Measurements from ENCODE around the gene RNU1-1.
"Not testable (repeated sequence)": the region's sequence is repeated elsewhere in the genome, so short reads cannot be mapped to it uniquely, and the experiment has no call there.

Gene RNU1-1

DNA sequence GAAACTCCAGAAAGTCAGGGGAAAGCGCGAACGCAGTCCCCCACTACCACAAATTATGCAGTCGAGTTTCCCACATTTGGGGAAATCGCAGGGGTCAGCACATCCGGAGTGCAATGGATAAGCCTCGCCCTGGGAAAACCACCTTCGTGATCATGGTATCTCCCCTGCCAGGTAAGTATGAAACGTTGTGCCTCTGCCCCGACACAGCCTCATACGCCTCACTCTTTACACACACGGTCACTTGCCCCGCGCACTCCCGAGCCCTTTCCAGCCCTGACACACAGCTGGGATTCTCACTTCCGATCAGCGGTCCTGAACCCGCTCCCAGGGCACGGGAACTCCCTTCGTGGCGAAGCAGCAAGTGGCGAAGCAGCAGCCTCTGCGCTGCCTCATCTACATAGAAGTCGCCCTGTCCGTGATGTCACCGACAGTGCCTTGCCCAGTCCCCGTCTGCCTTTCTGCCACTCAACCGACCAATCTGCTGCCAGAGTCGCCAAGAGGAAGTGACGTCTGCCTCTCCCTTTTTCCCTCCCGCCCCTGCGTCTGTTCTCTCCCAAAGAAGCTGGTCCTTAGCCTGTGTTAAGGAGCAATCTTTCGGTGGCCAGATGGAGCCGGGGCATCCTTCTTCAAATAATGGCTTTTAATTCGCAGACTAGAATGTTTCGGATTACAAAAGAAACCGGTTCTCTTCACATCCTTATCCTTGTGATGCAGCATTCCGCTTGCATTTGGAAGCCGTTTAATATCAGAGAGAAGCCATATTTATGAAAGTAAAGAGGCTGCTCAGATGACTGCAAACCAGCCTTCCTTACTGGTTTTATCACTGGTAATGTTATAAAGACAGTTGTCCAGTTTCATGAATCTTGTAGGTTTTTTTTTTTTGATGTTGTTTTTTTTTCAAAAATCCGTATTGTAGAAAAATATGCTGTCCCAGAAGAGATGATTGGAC, at the start of gene RNU1-1:
RNU1-1 (minus strand) TSS at position 179 of the 949 bp plus-strand sequence.
- DNase-seq (ENCODE audit: low spot score), result peak; percentile 76

DNA sequence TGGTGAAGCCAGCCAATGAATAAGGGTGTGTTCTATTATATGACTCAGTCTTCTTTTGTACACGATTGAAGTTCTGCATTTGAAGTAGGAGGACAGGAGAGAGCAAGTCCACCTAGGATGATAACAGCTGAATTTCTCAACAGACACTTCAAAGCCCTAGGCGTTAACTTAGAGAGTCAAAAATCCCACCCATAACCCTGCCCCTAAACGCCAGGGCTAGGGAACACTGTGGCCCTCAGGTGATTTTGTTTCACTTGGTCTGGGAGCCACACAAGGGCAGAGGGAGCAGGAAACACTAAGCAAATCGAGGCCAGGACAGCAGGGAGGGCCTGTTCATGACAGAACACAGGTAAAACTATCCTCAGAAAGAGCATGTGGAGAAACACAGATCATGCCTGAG, 47.0 kb upstream of the RNU1-1 start:
- not testable (repeated sequence) for DNase-seq (ENCODE audit: low spot score)

DNA sequence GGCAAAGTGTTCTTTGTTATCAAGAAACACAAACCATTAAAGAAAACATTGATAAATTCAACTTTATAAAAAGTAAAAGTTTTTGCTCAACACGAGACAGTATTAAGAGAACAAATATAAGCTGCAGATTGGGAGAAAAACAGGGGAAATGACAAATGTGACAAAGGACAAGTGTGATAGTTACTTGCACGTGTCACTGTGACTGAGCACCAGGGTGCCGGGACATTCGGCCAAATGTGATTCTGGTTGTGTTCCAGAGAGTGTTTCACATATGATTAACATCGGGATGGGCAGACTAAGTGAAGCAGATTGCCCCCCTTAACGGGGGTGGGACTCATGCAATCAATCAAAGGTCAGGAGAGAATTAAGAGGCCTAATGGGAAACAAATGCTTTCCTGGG, 46.4 kb upstream of the RNU1-1 start:
- not testable (repeated sequence) for DNase-seq (ENCODE audit: low spot score)

DNA sequence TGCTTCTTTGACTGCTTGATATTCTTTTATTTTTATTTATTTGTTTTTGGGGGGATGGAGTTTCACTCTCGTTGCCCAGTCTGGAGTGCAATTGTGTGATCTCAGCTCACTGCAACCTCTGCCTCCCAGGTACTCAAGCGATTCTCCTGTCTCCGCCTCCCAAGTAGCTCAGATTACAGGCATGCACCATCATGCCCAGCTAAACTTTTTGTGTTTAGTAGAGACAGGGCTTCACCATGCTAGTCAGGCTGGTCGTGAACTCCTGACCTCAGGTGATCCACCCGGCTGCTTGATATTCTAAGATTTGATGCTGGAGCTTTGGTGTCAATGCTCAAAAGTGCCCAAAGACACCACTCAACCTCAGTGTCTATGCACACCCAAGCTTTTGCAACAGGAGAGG, 45.6 kb upstream of the RNU1-1 start:
- DNase-seq (ENCODE audit: low spot score), result not testable (repeated sequence)

DNA sequence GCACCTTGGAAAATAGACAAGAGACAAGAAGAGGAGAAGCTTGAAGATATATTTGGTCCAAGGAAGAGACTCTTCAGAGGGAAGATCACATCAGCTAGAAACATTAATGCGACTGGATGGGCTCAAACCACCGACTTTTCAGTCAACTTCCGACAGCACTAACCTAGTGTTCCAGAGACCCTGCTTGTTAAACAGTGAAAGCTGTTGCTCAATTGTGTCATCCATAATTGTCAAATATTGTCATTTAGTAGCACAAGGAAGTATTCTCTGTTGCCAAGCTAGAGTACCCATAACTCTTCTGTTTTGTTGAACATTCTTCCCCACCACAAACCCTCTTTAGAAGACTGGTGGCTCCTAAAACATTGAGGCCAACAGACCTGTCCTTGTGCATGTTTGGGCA, 42.9 kb upstream of the RNU1-1 start:
- not testable (repeated sequence) for DNase-seq (ENCODE audit: low spot score)

DNA sequence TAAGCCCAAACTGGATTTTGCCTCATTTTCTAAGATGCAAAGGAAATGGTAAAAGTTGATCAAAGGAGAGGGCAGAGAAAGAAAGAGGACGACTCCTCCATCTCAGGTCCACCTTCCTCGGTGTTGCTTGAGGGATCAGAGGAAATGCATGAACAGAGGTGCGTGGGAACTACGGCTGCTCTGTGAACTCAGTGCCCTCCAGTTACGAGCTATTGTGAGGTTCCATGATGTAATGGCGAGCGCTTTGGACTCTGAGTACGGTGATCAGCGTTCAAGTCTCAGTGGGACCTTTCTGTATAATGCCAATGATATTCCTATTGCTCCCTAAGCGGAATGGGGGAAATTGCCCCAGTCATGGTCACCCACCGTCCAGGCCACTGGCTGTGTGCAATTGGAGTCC, 39.2 kb upstream of the RNU1-1 start:
- DNase-seq (ENCODE audit: low spot score), result not testable (repeated sequence)

GRCh38 chr1:16550212-16550918, 36.3 kb upstream of the RNU1-1 start:
- not testable (repeated sequence) for DNase-seq (ENCODE audit: low spot score)

DNA sequence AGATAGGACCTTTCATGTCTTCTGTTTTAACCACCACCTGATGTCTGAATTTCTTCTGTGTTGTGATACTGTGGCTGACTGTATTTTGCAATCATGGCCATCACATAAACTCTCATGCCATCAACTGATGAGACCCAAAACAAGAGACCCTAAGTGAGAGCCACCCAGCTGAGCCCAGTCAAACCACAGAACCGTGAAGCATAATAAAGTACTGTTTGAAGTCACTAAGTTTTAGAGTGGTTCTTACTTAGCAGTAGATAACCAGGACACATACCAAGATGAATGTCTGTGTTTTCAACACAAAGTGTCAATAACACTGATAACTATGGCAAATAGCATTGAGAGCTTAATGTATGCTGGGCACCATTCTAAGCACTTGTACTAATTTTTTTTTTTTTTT, 35.5 kb upstream of the RNU1-1 start:
- not testable (repeated sequence) for DNase-seq (ENCODE audit: low spot score)

GRCh38 chr1:16547502-16548241, 33.6 kb upstream of the RNU1-1 start:
- not testable (repeated sequence) for DNase-seq (ENCODE audit: low spot score)

DNA sequence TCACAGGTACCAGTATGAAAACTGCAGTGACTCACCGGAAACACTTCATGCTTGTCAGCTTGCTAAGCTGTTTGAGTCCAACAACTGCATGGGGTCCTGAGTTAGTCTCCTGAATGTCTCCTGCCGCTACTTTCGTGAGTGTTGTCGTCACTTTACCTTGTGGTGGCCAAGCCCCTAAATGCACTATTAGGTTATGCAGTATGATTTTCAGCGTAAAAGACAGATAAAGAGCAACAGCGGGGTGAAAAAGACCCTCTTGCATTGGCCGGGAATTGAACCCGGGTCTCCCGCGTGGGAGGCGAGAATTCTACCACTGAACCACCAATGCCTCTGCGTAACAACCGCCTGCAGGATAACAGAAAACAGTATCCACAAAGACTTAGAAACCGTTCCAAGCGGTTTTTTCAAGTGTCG, 31.6 kb upstream of the RNU1-1 start:
- peak; percentile 66 for DNase-seq (ENCODE audit: low spot score)

DNA sequence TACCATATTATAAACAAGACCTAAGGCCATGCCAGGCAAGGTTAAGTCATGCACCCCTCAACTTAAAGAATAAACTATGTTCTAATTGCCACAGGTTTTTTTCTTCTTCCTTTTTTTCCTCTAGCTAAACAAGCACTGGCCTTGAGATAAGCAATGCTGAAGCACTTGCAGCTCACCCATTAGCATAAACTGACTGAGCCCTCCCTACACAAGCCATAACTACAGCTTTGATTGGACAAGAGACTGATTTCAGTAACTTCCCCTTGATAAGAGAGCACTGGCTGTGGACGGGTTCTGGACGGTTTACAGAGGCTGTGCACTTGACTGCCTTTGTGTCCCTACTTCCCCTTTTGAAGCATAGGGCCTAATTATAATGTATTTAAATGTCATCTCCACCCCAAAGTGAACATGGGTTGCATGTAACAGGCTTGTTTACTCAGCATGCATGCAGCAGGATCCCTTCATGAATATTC, 26.4 kb upstream of the RNU1-1 start:
- DNase-seq (ENCODE audit: low spot score), result not testable (repeated sequence)

- not testable (repeated sequence) for DNase-seq (ENCODE audit: low spot score)
Measured at GRCh38 chr1:16537528-16537927, 23.4 kb upstream of the RNU1-1 start.

DNA sequence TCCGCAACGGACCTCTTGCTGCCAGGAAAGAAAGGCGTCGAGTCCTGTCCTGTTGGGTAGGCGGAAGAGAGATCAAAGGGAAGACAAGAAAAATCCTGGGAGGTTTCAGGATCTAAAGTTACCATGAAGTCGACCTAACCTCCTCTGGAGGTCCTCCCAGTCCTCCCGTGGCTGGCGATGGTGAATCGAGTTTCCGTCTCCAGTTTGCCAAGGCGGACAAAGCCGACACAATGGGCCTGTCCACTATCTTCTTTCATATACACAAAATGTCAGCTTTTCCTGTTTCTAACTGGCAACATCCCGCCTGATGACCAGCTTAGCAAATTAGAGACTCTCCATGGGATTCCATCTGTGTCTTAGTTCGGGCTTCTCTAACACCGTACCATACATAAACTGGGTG, 22.7 kb upstream of the RNU1-1 start:
- not testable (repeated sequence) for DNase-seq (ENCODE audit: low spot score)

DNA sequence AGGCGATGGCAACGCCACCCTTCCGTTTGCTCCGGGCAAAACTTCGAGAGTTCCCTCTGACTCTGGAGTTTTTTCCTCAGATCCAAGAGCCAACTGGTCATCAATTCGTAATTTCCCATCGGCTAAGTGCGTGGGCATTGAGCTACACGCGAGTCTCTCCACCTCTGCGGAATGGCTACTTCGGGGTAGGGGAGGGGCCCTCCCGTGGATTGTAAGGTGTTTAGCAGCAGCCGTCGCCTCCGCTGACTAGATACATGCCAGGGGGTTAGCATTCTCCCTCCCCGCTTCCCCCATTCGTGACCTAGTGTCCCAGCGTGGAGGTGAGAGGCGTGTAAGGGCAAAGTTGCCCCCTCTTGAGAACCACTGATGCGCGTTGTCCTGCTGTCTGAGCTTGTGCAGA, 21.8 kb upstream of the RNU1-1 start:
- not testable (repeated sequence) for DNase-seq (ENCODE audit: low spot score)

GRCh38 chr1:16535487-16535886, 21.4 kb upstream of the RNU1-1 start:
- DNase-seq (ENCODE audit: low spot score), result peak; percentile 11

- DNase-seq (ENCODE audit: low spot score), result peak; percentile 94
Measured at GRCh38 chr1:16534829-16535456, 20.9 kb upstream of the RNU1-1 start.

DNA sequence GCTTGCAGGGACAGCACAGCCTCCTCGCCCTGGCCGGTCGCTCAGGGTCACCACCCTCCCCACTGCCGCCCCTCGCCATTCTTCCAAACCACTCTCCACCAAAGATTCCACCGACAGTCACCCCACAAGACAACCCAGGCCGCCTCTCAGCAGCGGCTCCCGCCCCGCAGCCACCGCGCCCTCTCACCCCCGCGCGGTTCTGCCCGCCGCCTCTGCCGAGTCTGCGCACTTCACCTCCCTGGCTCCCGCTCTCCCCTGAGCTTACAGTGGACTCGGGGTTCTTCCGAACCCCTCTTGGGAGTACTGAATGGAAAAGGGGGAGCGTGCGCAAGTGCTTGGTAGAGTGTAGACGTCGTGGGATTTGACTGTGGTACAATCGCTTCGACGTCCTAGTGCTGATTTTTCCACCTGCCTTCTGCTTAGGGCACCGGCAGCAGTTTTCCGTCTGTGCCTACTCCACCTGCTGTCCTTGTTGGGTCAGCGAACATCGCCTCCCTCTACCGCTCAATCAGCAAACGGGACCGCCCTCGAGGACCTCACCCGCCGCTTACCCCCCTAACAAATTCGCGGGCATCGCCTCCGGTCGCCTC, 20.2 kb upstream of the RNU1-1 start:
- DNase-seq (ENCODE audit: low spot score), result peak; percentile 37

- not testable (repeated sequence) for DNase-seq (ENCODE audit: low spot score)
Measured at GRCh38 chr1:16532235-16532991, 18.3 kb upstream of the RNU1-1 start.

GRCh38 chr1:16528338-16528737, 14.3 kb upstream of the RNU1-1 start:
- DNase-seq (ENCODE audit: low spot score), result not testable (repeated sequence)

GRCh38 chr1:16525769-16526168, 11.7 kb upstream of the RNU1-1 start:
- DNase-seq (ENCODE audit: low spot score), result peak; percentile 35
